Measurements from ENCODE around the gene UBXN2A.
A peak's percentile ranks its signal among the peaks of the same experiment; 100 is the strongest.
"Not testable (repeated sequence)": the region's sequence is repeated elsewhere in the genome, so short reads cannot be mapped to it uniquely, and the experiment has no call there.

The UBXN2A gene

DNA sequence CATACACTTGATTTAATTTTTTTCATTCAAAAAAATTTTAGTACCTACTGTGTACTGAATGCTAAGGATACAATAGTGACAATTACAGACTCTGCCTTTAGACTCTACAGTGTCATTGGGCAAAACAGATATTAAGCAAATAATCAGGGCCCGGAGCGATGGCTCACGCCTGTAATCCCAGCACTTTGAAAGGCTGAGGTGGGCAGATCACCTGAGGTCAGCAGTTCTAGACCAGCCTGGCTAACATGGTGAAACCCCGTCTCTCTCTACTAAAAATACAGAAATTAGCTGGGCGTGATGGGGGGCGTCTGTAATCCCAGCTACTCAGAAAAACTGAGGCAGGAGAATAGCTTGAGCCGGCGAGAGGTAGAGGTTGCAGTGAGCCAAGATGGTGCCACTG lies 1.4 kb downstream of the UBXN2A start:
- no peak for DNase-seq (ENCODE audit: low spot score)

DNA sequence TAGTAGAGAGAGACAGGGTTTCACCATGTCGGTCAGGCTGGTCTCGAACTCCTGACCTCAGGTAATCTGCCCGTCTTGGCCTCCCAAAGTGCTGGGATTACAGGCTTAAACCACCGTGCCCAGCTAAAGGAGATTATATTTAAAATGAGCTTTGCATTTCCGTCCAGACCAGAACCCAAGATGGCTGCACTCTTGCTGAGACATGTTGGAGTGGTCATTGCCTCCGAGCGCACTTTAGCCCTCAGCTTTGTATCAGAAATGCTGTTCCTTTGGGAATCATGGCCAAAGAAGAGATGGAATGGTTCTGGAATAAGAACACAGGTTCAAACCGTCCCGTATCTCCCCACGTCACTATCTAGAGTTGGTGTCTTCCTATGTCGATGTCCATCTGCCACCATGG lies 3.4 kb downstream of the UBXN2A start:
- DNase-seq (ENCODE audit: low spot score) = no peak

DNA sequence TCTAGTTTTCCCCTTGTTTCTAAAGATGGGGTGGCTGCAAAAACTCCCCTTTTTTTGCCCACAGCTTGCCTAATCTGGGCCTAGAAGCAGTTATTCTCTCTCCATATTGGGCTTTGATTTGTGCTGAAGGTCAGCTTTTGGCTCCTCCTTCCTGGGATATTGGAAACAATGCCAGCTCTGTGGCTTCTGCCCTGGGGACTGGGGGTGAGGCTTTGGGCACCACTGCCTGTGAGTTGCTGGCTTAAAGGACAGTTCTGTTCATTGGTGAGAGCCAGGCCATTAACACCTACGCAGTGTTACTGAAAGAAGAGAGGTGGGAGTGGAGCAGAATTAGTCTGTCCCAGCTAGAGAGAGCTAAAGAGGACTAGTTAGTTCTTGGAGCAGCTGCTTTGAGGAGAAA lies 4.3 kb downstream of the UBXN2A start:
- peak; percentile 8 for DNase-seq (ENCODE audit: low spot score)

DNA sequence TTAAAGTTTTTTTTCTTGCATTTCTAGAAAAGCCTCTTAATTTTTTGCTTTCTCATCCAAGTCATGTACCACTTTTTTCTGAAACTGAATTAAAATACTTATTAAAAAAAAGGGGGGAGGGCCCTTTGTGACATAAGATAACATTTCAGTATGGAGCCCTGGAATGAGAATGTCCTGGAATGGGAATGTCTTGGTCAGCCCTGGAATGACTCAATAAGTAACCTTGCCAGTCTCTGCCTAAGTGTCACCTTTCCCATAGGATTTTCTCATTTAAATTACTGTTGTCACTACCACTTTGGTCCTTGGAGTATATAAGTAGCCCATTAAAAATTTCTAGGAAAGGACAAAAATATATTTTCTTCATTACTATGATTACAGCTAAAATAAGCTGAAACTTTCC lies 4.7 kb downstream of the UBXN2A start:
- no peak for DNase-seq (ENCODE audit: low spot score)

DNA sequence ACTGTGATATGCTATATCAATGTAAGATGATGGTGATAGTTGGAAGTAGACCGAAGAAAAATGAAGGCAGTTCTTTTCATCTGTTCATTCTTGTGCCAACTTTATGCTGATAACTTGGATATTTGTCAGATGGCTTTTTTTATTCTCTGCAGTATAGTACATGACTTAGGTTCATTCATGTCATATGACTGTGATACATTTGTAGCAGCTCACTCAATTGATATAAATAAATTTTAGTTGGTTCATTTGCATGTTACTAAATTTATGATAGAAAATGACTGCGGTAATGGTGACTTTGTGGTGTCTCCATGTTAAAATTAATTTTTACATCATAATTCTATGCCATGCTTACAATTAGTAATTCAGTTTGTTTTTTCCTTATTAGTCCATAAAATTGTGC lies 7.1 kb downstream of the UBXN2A start:
- no peak for DNase-seq (ENCODE audit: low spot score)

DNA sequence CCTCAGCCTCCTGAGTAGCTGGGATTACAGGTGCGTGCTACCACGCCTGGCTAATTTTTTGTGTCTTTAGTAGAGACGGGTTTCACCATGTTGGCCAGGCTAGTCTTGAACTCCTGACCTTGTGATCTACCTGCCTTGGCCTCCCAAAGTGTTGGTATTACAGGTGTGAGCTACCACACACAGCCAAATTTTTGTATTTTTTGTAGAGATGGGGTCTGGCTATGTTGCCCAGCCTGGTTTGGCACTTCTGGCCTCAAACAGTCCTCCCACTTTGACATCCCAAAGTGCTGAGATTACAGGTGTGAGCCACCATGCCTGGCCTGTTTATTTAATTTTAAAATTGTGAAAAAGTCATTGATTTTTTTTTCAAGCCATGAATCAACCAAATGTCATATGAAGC lies 12.3 kb downstream of the UBXN2A start:
- DNase-seq (ENCODE audit: low spot score) = not testable (repeated sequence)

DNA sequence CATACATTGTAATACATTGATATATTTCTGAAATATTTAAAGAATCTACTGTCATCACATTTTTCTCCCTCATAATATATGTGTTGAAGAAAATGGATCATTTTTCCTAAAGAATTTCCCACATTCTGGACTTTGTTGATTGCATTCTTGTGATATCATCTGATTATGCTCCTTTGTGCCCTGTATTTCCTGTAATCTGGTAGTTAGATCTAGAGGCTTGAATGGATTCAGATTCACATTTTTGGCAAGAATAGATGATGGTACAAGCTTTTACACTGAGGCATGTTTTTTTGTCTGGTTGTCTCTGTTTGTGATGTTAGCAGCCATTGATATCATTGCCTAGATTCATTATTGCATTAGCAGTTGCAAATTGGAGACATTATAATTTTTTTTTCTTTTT lies 13.4 kb downstream of the UBXN2A start:
- no peak for DNase-seq (ENCODE audit: low spot score)

DNA sequence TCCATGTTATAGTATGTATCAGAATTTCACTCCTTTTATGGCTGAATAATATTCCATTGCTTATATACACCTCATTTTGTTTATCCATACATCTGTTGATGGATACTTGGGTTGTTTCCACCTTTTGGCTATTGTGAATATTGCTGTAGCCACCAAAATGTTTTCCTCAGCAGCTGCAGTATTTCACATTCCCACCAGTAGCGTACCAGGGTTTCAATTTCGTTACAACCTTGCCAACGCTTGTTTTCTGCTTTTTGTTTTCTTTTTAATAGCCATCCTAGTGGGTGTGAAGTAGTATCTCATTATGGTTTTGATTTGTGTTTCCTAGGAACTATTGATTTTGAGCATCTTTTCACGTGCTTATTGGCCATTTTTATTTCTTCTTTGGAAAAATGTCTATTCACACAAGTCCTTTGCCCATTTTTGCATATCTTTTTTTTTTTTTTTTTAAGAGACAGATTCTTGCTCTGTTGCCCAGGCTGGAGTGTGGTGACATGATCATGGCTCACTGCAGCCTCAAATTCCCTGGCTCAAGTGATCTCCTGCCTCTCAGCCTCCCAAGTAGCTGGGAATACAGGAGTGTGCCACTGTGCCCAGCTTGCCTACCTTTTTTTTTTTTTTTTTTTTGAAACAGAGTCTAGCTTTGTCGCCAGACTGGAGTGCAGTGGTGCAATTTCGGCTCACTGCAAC lies 14.2 kb downstream of the UBXN2A start:
- no peak for DNase-seq (ENCODE audit: low spot score)

DNA sequence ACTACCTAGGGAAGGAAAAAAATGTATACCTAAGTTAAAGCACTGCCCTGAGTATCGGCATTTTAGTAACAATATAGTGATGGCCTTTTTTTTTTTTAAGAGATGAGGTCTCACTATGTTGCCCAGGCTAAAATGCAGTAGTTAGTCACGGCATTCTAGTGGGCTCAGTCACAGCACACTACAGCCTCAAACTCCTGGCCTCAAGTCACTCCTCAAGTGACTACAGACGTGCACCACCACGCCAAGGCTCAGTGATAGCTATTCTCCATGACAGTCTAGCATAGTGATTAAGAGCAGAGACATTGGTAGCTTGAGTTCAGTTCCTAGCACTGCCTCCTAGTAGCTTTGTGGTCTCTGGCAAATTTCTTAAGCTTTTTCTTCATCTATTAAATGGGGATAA lies 27.6 kb downstream of the UBXN2A start:
- no peak for DNase-seq (ENCODE audit: low spot score)

DNA sequence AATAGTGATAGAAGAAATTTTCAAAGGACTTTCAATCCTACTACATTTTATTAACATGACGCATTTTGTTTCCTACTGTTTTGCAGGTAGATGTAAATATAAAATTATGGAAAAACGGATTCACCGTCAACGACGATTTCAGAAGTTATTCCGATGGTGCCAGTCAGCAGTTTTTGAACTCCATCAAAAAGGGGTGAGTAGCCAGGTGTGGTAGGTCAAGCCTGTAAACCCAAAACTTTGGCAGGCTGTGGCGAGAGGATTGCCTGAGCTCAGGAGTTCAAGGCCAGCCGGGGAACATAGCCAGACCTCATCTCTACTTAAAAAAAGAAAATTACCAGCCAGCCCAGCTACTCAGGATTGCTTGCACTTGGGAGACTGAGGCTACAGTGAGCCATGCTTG lies 36.6 kb downstream of the UBXN2A start:
- DNase-seq (ENCODE audit: low spot score) = no peak

DNA sequence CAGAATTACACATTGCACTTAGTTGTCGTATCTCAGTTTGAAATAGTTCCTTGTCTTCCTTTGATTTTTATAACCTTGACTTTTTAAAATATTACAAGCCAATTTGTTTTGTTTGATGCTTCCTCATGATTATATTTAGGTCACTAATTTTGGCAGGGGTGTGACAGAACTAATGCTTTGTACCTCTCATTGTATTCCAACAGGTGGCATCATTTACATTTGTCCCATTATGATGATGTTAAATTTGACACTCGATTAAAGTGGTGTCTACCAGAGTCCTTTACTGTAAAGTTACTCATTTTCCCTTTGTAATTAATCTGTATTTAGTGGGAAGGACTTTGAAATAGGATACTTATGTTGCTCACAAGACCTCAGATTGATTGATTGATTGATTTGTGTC lies 48.1 kb downstream of the UBXN2A start:
- DNase-seq (ENCODE audit: low spot score) = no peak

DNA sequence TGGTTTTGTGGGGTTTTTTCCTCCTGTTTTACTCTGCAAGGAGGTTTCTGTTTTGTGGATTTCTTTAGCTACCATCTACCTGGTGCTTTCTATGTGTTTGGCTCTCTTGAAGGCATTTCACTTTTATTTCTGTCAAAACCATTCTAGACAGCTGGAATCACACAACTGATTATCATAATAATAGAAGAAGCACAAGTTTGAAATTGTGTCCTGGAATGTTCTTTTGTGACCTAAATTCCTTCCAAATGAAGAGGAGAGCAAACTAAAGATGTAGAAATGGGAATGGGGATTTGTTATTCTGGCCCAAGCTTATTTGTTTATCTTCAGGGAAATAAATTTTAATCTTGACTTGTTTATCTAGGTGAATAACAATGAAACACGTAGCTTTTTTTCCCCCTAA lies 52.7 kb downstream of the UBXN2A start:
- no peak for DNase-seq (ENCODE audit: low spot score)

DNA sequence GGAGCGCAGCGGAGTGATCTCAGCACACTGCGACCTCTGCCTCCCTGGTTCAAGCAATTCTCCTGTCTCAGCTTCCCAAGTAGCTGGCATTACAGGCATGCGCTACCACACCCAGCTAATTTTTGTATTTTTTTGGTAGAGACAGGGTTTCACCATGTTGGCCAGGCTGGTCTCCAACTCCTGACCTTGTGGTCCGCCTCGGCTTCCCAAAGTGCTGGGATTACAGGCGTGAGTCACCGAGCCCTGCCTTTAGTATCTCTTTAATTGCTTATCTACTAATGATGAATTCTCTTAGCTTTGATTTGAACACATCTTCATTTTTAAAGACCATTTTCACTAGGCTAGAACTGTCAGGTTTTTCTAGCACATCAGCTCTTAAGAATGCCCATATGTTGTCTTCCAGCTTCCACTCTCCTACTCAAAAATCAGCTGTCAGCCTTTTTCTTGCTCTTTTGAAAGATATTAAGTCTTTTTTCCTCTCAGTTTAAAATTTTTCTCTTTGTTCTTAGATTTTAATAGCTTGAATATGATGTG lies 53.5 kb downstream of the UBXN2A start:
- DNase-seq (ENCODE audit: low spot score) = no peak

DNA sequence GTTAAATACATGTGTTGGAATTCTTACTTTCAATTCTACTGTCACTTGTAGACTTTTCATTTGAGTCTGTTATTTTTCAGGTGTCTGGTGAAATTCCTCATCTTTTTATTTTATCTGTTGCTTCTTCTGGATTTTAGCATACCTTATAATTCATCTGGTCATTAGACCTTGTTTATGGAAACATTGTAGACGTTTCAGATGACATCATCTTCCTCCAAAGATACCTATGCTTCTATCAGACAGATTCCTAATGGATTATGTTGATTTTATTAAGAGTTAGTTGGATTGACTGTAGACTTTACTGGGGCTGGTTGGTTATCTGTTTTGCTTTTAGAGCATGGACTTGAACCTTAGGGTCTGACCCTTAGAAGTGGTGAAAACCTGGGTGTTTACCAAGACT lies 54.3 kb downstream of the UBXN2A start:
- DNase-seq (ENCODE audit: low spot score) = no peak

DNA sequence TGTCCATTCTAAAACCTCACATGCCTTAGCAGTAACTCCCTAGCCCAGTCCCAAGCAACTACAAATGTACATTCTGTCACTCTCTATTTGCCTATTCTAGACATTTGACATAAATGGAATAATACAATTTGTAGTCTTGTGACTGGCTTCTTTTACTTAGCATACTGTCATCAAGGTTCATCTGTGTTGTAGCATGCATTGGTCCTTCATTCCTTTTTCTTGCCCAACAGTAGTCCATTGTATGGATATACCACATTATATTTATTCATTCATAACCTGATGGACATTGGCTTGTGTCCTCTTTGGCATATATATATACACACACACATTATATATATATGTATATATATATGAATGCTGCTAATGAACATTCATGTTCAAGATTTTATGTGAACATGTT lies 67.4 kb downstream of the UBXN2A start:
- DNase-seq (ENCODE audit: low spot score) = no peak

DNA sequence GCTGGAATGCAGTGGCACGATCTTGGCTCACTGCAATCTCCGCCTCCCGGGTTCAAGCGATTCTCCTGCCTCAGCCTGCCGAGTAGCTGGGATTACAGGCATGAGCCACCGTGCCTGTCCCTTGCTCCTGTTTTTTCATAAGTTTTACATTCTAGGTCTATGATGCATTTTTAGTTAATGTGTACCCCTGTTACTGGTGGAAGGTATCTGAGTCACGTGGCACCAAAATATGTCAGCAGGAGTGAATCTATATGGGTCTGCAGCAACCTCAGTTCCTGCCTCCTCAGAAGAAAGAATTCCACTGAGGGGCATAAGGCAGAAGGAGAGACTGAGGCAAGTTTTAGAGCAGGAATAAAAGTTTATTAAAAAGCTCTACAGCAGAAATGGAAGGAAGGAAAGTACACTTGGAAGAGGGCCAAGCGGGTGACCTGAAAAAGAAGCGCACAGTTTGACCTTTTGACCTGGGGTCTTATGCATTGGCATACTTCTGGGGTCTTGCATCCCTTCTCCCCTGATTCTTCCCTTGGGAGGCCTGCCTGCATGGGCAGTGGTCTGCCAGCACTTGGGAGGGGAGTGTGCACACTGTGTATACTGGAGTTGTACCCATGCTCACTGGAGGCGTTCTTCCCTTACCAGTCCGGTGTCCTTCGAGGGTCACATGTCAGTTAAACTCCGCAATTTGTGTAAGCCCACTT lies 68.6 kb downstream of the UBXN2A start:
- DNase-seq (ENCODE audit: low spot score) = no peak

DNA sequence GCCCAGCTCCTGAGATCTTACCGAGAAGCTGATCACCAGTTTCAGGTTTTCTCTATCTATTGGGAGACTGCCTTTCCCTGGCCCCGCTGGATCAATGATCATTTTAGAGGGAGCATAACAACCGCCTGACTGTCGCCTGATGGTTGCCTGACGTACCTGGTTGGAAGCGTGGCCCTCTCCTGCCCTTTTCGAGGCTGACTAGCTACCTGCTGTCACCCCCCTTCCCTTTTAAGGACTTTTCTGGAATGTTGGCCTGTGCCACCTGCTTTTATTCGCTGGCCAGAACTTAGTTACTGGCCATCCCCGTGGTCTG lies 69.1 kb downstream of the UBXN2A start:
- no peak for DNase-seq (ENCODE audit: low spot score)

DNA sequence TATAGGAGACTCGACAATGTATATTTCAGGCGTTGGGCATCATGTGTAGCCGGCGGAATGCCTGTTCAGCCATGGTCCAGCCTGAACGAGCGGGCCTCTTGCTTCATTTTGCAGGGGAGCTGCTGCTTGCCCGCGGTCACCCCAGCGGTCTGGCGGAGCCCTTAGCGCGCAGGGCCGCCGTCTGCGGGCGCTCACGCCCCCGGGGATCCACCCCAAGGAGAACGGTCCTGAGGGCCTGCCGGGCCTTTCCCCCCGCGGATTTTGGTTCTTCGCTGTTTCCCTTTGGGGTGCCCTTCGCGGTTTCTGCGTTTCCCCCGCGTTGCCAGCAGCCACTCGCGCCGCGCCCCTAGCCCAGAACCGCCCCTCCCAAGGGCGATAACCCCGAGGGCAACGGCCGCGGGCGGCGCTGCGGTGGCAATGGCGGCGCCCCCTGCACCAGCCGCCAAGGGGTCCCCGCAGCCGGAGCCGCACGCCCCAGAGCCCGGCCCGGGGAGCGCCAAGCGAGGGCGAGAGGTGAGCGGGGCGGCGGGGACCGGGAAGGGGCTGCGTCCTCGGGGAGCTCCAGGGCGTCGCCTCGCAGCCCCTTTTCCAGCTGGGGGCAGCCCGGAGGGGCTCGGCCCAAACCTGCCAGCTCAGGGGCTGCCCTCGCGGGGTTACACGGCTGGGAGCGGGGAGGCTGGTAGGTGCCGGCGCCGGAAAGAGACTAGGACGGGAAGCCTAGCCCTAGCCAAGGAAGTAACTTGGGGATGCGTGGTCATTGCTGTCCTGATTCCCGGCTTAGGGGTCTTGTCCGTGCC lies 69.6 kb downstream of the UBXN2A start, which contains the start of gene MFSD2B:
MFSD2B (plus strand) TSS at position 406 of the 797 bp plus-strand sequence; CDS start at position 418, 12 bp downstream.
- peak; percentile 71 for DNase-seq (ENCODE audit: low spot score)

DNA sequence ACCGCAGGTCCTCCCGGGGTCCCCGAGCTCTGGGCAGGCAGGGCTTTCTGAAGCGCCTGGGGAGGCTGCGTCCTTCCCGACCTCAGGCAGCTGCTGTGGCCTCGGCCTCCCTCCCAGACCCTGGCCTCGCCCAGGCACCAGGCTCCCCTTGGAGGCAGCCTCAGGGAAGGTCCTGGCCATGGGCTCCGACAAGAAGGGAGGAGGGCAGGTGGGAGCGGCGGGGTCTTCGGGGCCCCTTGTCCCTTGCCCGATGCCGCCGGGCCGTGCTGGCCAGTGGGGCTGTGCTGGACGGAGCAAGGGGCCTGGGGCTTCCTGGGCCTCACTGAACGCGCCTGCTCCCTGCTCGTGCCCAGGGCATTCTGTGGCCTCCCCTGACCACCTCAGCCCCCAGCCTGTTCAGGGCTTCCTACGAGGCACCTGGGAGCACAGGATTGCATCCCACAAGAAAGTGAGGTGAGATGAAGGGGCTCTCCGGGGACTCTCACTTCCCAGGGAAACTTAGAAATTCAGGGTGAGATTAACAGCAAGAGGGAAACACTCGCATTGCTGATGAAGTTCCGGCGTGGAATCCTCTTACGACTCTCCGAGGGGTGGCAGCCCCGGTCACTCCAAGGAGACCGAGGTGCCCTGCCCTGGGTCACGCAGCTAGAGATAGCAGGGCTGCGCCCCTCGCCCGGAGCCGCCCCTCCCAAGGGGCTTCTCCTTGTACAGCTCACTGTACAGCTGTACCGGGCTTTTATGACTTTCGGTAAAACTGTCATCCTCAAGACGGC lies 70.4 kb downstream of the UBXN2A start:
- DNase-seq (ENCODE audit: low spot score) = no peak

DNA sequence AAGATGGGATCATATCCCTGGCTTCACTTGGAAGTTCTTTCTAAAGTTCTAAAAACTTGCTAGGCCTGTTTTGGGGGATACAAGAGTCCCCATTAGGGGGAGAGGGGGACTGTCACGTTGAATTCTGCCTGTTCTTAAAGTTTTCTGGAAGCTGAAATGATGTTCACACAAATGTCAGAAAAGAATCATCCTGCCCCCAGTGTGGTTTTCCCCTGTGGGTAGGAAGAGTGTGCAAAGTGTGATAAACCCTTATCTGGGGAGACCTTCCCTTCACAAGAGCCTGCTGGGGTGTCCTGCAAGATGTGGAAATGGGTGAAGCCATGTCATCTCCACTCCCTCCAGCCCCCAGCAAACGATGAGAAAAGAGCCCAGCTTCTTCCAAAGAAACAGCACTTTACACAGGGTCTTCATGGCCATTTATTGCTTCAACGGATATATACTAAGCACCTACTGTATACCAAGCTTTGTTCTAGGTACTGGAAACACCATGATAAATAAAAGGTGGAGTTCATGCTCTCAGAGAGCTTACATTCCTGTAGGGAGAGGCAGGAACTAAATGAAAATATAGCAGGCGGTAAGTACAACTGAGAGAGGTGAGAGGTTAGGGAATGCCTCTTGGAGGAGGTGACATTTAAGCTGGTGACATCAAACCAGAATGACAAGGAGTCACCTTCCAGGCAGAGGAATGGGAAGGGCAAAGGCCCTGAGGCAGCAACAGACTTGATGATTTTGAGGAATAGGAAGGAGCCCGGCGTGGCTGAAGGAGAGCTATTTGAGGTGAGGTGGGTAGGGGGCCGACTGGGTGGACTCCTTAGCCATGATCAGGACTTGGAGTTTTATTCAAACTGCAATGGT lies 71.2 kb downstream of the UBXN2A start:
- DNase-seq (ENCODE audit: low spot score) = no peak

DNA sequence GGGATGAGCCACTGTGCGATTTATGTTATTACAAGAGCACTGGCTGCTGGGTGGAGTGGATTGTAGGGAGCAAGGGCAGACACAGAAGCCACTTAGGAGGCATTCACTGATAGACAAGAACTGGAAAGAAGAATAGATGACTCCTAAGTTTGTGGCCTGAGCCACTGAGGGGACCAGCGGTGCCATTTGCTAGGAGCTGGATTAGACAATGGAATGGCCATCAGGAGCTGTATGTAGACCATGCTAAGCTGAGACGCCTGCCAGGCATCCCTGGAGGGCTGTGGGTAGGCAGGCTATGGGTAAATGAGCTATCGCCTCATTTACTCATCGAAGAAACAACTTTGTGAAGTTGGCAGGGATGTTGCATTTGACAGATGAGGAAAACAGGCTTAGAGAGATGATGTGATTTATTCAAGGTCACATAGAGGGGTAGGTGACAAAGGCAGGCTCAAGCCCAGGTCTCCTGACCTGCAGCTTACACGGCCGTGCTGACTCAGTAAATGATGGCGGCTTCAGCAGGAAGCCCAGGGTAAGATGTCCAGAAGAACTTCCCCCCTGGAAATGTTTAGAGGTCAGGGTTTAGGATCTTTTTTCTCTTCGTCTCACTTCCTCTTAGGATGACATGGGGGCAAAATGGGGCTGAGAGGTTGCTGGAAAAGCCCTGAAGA lies 72.4 kb downstream of the UBXN2A start:
- no peak for DNase-seq (ENCODE audit: low spot score)

Data from iPS-NIHi11 (cell line).